Measurements from ENCODE around the gene CFAP77.

CFAP77 gene

GRCh38 chr9:132517815-132518550 is 108.0 kb downstream of the CFAP77 start:
- no peak for DNase-seq (ENCODE audit: low read depth)

- DNase-seq (ENCODE audit: low read depth): no peak
Observed at GRCh38 chr9:132518626-132519025, 108.6 kb downstream of the CFAP77 start.

GRCh38 chr9:132519033-132519432 is 109.0 kb downstream of the CFAP77 start:
- no peak for DNase-seq (ENCODE audit: low read depth)

GRCh38 chr9:132520612-132521011 is 110.6 kb downstream of the CFAP77 start:
- no peak for DNase-seq (ENCODE audit: low read depth)

GRCh38 chr9:132525308-132526023 is 115.5 kb downstream of the CFAP77 start:
- DNase-seq (ENCODE audit: low read depth): no peak

GRCh38 chr9:132531195-132531594 is 121.2 kb downstream of the CFAP77 start:
- no peak for DNase-seq (ENCODE audit: low read depth)

GRCh38 chr9:132531710-132532570 is 121.9 kb downstream of the CFAP77 start:
- no peak for DNase-seq (ENCODE audit: low read depth)

- no peak for DNase-seq (ENCODE audit: low read depth)
Observed at GRCh38 chr9:132534832-132535231, 124.8 kb downstream of the CFAP77 start.

- no peak for DNase-seq (ENCODE audit: low read depth)
Observed at GRCh38 chr9:132536124-132536523, 126.1 kb downstream of the CFAP77 start.

- no peak for DNase-seq (ENCODE audit: low read depth)
Observed at GRCh38 chr9:132537352-132537751, 127.3 kb downstream of the CFAP77 start.

GRCh38 chr9:132538071-132538470 is 128.1 kb downstream of the CFAP77 start:
- no peak for DNase-seq (ENCODE audit: low read depth)

GRCh38 chr9:132539096-132539495 is 129.1 kb downstream of the CFAP77 start:
- no peak for DNase-seq (ENCODE audit: low read depth)

GRCh38 chr9:132541051-132541450 is 131.0 kb downstream of the CFAP77 start:
- DNase-seq (ENCODE audit: low read depth): no peak

- DNase-seq (ENCODE audit: low read depth): no peak
Observed at GRCh38 chr9:132541870-132542830, 132.1 kb downstream of the CFAP77 start.

GRCh38 chr9:132543251-132543650 is 133.2 kb downstream of the CFAP77 start:
- DNase-seq (ENCODE audit: low read depth): no peak

GRCh38 chr9:132543960-132544359 is 133.9 kb downstream of the CFAP77 start:
- no peak for DNase-seq (ENCODE audit: low read depth)

GRCh38 chr9:132545578-132545977 is 135.6 kb downstream of the CFAP77 start:
- no peak for DNase-seq (ENCODE audit: low read depth)

- DNase-seq (ENCODE audit: low read depth): no peak
Observed at GRCh38 chr9:132546148-132547051, 136.4 kb downstream of the CFAP77 start.

GRCh38 chr9:132547052-132547431 is 137.0 kb downstream of the CFAP77 start:
- no peak for DNase-seq (ENCODE audit: low read depth)

- no peak for DNase-seq (ENCODE audit: low read depth)
Observed at GRCh38 chr9:132547436-132547835, 137.4 kb downstream of the CFAP77 start.
